GM21737 (cell line): Measurements from ENCODE around the gene SORL1-AS1.

Source experiments
- ATAC-seq: cut with Tn5 transposase; IDR thresholded peaks from one replicate; pipeline ENCODE4 v1.9.1; 2021; ENCODE audit warnings: mild to moderate bottlenecking, moderate library complexity; ENCODE audit not compliant: unreplicated experiment

Gene SORL1-AS1

GRCh38 chr11:121451986-121452608 lies 670 bp downstream of the SORL1-AS1 start, which contains the start of gene SORL1:
SORL1 (plus strand) TSS chr11:121452314; CDS start chr11:121452332, 18 bp downstream.
- peak; percentile 51 for ATAC-seq

- ATAC-seq, result no peak
Measured at GRCh38 chr11:121451178-121451985, 1.4 kb downstream of the SORL1-AS1 start.

GRCh38 chr11:121450401-121450800 lies 2.4 kb downstream of the SORL1-AS1 start:
- no peak for ATAC-seq

GRCh38 chr11:121449626-121450025 lies 3.1 kb downstream of the SORL1-AS1 start:
- ATAC-seq, result no peak

DNA sequence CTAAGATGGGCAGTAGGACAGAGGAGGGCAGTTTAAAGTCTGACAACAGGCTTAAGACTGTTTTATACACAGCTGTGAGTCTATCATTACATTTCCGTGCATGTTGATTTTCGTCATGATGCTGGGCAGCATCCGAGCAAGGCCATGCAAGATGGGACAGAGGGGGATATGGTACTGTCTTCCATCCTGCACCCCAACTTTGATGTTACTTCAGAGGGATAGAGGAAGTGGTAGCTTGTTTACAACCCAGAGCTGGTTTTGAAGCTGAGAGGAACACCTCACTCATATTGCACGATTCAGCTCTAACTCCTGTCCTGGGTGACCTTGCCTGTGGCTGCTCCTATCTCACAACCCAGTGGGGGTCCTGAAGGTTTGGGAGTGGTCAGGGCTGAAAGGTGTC lies 3.6 kb downstream of the SORL1-AS1 start:
- no peak for ATAC-seq

GRCh38 chr11:121448431-121448941 lies 4.3 kb downstream of the SORL1-AS1 start:
- ATAC-seq, result no peak

GRCh38 chr11:121448011-121448410 lies 4.8 kb downstream of the SORL1-AS1 start:
- ATAC-seq, result no peak

- ATAC-seq, result no peak
Measured at GRCh38 chr11:121446752-121447156, 6.0 kb downstream of the SORL1-AS1 start.

GRCh38 chr11:121445071-121445768 lies 7.5 kb downstream of the SORL1-AS1 start:
- peak; percentile 15 for ATAC-seq

DNA sequence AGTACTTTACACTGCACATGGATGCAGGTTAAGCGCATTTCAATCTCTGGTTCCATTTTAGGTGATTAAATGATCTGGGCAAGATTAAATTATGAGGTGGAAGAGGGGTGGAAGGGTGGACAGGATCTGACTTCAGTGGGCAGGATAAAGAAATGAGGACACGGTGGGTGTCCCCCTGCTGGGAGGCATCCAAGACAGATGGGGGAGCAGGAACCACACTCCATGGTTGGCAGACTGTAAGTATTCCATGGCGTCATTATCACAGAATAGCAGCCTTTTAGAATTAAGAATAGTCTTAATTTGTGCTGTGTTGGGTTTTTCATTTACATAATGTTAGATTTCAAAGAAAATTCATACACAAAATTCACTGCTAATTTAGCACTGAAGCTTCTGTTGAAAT lies 8.2 kb downstream of the SORL1-AS1 start:
- no peak for ATAC-seq

DNA sequence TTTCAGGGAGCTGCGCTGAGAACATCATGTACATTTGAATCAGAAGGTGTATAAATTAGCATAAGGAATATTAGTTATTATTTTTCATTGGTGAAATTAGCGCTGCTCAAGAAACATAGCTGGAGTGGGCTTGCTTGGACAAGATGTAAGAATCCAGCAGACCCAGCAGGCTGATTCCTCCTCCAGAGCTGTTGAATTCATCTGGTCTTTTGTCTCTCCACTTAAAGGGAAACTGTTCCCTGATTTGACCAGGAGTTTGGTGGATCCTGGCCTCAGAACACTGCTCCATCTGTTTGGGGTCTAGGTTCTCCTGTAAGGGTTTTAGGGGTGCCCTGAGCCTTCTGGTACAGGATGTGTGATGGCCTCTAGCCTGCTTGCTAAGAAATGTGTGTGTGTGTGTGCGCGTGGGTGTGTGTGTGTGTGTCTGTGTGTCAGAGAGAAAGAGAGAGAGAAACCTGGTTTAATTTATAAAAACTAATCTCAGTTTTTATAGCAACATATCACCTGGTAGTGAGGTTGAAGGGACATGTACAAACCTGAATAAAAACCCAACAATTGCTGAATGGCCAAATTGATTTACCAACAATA lies 9.0 kb downstream of the SORL1-AS1 start:
- ATAC-seq, result no peak

DNA sequence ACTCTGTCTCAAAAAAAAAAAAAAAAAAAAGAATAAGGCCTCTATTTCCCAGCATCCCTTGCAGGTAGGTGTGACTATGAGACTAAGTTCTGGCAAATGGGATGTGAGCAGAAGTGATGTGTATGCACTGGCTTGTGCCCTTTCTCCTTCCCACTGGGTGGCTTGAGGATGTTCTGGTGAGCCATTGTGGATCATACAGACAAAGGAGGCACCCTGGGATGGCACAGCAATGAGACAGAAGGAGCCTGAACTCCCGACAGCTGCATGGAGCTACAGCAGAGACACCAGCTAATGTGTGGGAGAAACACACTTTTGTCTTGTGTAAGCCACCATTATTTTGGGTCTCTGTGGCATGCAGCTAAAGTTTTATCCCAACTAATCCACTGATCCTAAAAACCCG lies 11.2 kb downstream of the SORL1-AS1 start:
- no peak for ATAC-seq

- ATAC-seq, result no peak
Measured at GRCh38 chr11:121439759-121440158, 13.0 kb downstream of the SORL1-AS1 start.

- ATAC-seq, result no peak
Measured at GRCh38 chr11:121439337-121439736, 13.4 kb downstream of the SORL1-AS1 start.

- no peak for ATAC-seq
Measured at GRCh38 chr11:121437686-121438078, 15.1 kb downstream of the SORL1-AS1 start.

GRCh38 chr11:121437018-121437685 lies 15.6 kb downstream of the SORL1-AS1 start:
- no peak for ATAC-seq

- ATAC-seq, result no peak
Measured at GRCh38 chr11:121435551-121436511, 16.9 kb downstream of the SORL1-AS1 start.

GRCh38 chr11:121435132-121435531 lies 17.6 kb downstream of the SORL1-AS1 start:
- ATAC-seq, result no peak

GRCh38 chr11:121431820-121432526 lies 20.8 kb downstream of the SORL1-AS1 start:
- ATAC-seq, result no peak
